ENCODE results near the gene ELANE.

Gene ELANE

GRCh38 chr19:852136-853013, at the start of gene ELANE:
Gene ELANE (plus strand): TSS chr19:852303. CDS start chr19:852329, 26 bp downstream.
- DNase-seq = no peak

- DNase-seq = no peak
These were observed 49.5 kb upstream of the ELANE start for GRCh38 chr19:802498-803098.

GRCh38 chr19:803099-803561, 49.0 kb upstream of the ELANE start:
- DNase-seq = no peak

GRCh38 chr19:803686-804418, 48.3 kb upstream of the ELANE start:
- DNase-seq = no peak

GRCh38 chr19:804419-805165, 47.5 kb upstream of the ELANE start:
- no peak for DNase-seq

GRCh38 chr19:805166-805551, 46.9 kb upstream of the ELANE start:
- no peak for DNase-seq

GRCh38 chr19:805600-806550, 46.2 kb upstream of the ELANE start:
- DNase-seq = no peak

- no peak for DNase-seq
These were observed 45.2 kb upstream of the ELANE start for GRCh38 chr19:806815-807421.

- DNase-seq = no peak
These were observed 44.3 kb upstream of the ELANE start for GRCh38 chr19:807627-808422.

GRCh38 chr19:808423-808775, 43.7 kb upstream of the ELANE start:
- DNase-seq = no peak

- no peak for DNase-seq
These were observed 41.8 kb upstream of the ELANE start for GRCh38 chr19:810077-810855.

GRCh38 chr19:810883-811489, 41.1 kb upstream of the ELANE start:
- DNase-seq = no peak

- DNase-seq = no peak
These were observed 40.5 kb upstream of the ELANE start for GRCh38 chr19:811506-812048.

GRCh38 chr19:812049-812746, 39.9 kb upstream of the ELANE start:
- DNase-seq = no peak

GRCh38 chr19:812747-813218, 39.3 kb upstream of the ELANE start:
- no peak for DNase-seq

GRCh38 chr19:813219-814151, 38.6 kb upstream of the ELANE start:
- DNase-seq = no peak
